HepG2 (cell line): ENCODE data around the gene TEX14. TPM values are rescaled to one million over a fixed set of nuclear protein-coding genes. Genes with fewer than 3 reads are reported as not detected.

Source experiments
- ATAC-seq: fragments of 200-7000 bp; cut with Tn5 transposase; 3 replicates; pipeline ENCODE4 v1.9.1; 2020; ENCODE audit warnings: mild to moderate bottlenecking, moderate library complexity
- BruUV-seq: library from RNA; stranded (reverse); fragments of 400-500 nt; replicated peaks from 2 replicates; lab custom pipeline; 2021; lab: Mats Ljungman, UMichigan
- CTCF ChIA-PET: fragments of 300-600 bp; formaldehyde crosslinking; extraction: SDS; loops from one replicate; lab custom pipeline; 2021; ENCODE audit warnings: low total read pairs, inconsistent platforms, low intra/inter-chr PET ratio; lab: Yijun Ruan, JAX
- POLR2A ChIA-PET: fragments of 350-600 bp; sonication (Branson Sonifier 250); formaldehyde crosslinking; loops from one replicate; lab custom pipeline; 2020; ENCODE audit warnings: antibody characterized with exemption, inconsistent platforms; lab: Yijun Ruan, JAX
- DNase-seq: peaks from one replicate; pipeline ENCODE4 v3.0.0-alpha.2; 2015; ENCODE audit warnings: low spot score
- FAIRE-seq: peaks from 3 replicates; lab custom pipeline; 2011; peaks lifted over from hg19 to GRCh38; lab: Jason Lieb, UNC
- H2AFZ ChIP-seq: one replicate; pipeline ENCODE4 v1.6.1; 2011; ENCODE audit warnings: low read length, inconsistent platforms
- H3K27ac ChIP-seq: fragments of 300-600 bp; 3 replicates; pipeline ENCODE4 v1.8.0; 2011; ENCODE audit warnings: mixed run types, mild to moderate bottlenecking, mixed read lengths, low read length, inconsistent platforms; ENCODE audit not compliant: insufficient read depth; ENCODE audit errors: extremely low read length
- H3K27me3 ChIP-seq, 2 experiments: fragments of 200-600 bp in 1 of 2; 2 replicates in 1 of 2; 3 replicates in 1 of 2; pipeline versions ENCODE4 v1.6.0 to v1.8.0; 2011; ENCODE audit warnings: low read length in 2 of 2, mild to moderate bottlenecking in 2 of 2, moderate library complexity in 2 of 2, inconsistent platforms in 1 of 2; ENCODE audit not compliant: insufficient read depth in 2 of 2, control insufficient read depth in 1 of 2
- H3K36me3 ChIP-seq, 2 experiments: fragments of 200-600 bp in 1 of 2; replicated peaks in 1 of 2; 2 replicates in 1 of 2; 3 replicates in 1 of 2; pipeline versions ENCODE4 v1.5.1 to v1.8.0; 2011; ENCODE audit warnings: low read length in 2 of 2, inconsistent platforms in 1 of 2; ENCODE audit not compliant: insufficient read depth in 2 of 2, control insufficient read depth in 1 of 2
- H3K4me1 ChIP-seq: 2 replicates; pipeline ENCODE4 v1.5.1; 2012; ENCODE audit warnings: low read length, inconsistent platforms; ENCODE audit not compliant: insufficient read depth
- H3K4me2 ChIP-seq: 2 replicates; pipeline ENCODE4 v1.6.0; 2011; ENCODE audit warnings: low read depth, low read length, inconsistent platforms
- H3K4me3 ChIP-seq, 3 experiments: fragments of 200-600 bp in 1 of 3; sonication (generic), shearing (Covaris generic) in 1 of 3; replicated peaks in 1 of 3; 2 replicates each; pipeline ENCODE4 v1.5.1; 2011 to 2016; ENCODE audit warnings: low read length in 3 of 3, inconsistent platforms in 2 of 3, low read depth in 2 of 3, mild to moderate bottlenecking in 2 of 3, control low read depth in 1 of 3, mixed read lengths in 1 of 3; ENCODE audit not compliant: insufficient read depth in 1 of 3
- H3K79me2 ChIP-seq: one replicate; pipeline ENCODE4 v1.6.1; 2011; ENCODE audit warnings: low read length, inconsistent platforms; ENCODE audit not compliant: insufficient read depth
- H3K9ac ChIP-seq: 2 replicates; pipeline ENCODE4 v1.6.0; 2011; ENCODE audit warnings: mild to moderate bottlenecking, low read depth, low read length, inconsistent platforms; ENCODE audit not compliant: insufficient read depth
- H3K9me3 ChIP-seq: 2 replicates; pipeline ENCODE4 v1.5.1; 2012; ENCODE audit warnings: mild to moderate bottlenecking, low read length
- H4K20me1 ChIP-seq: 2 replicates; pipeline ENCODE4 v1.6.0; 2011; ENCODE audit warnings: inconsistent platforms, mild to moderate bottlenecking, low read length, moderate library complexity; ENCODE audit not compliant: insufficient read depth
- CHCHD3 ChIP-seq: sonication (generic); formaldehyde crosslinking; IDR thresholded peaks from 2 replicates; pipeline ENCODE4 v1.8.0; 2022; ENCODE audit warnings: mild to moderate bottlenecking, missing genetic modification reagents, moderate library complexity
- PAX8 ChIP-seq: sonication (generic); formaldehyde crosslinking; IDR thresholded peaks from 2 replicates; pipeline ENCODE4 v1.8.0; 2022; ENCODE audit warnings: mild to moderate bottlenecking, missing genetic modification reagents, borderline replicate concordance
- ZFAT ChIP-seq: sonication (generic); formaldehyde crosslinking; conservative IDR thresholded peaks from 2 replicates; pipeline ENCODE4 v1.8.1; 2023; ENCODE audit warnings: missing genetic modification reagents, inconsistent platforms
- ZFP1 ChIP-seq: IDR thresholded peaks from 2 replicates; pipeline ENCODE4 v1.6.1; 2016
- ZNF598 ChIP-seq: sonication (generic); formaldehyde crosslinking; IDR thresholded peaks from 2 replicates; pipeline ENCODE4 v1.5.1; 2020; ENCODE audit warnings: mild to moderate bottlenecking, missing genetic modification reagents, borderline replicate concordance
- ZSCAN12 ChIP-seq: sonication (generic); formaldehyde crosslinking; IDR thresholded peaks from 2 replicates; pipeline ENCODE4 v1.9.0; 2021; ENCODE audit warnings: mild to moderate bottlenecking, missing genetic modification reagents
- WGBS: methylation state at CpG from one replicate; pipeline ENCODE4 v1.1.6; 2017; ENCODE audit warnings: low lambda C conversion rate; 5-methylcytosine and 5-hydroxymethylcytosine counted together
- in situ Hi-C: cut with HindIII; loops from 2 replicates; pipeline ENCODE4 v1.10.0; 2017; ENCODE audit warnings: low pct_unique_long_range_greater_than_20kb; ENCODE audit not compliant: extremely low pct_ligation_motif_present
- intact Hi-C: fragments of 100-400 bp; cut with micrococcal nuclease; formaldehyde crosslinking; loops from one replicate; pipeline ENCODE4 v1.10.0; 2022; ENCODE audit not compliant: unreplicated experiment
- polyA plus RNA-seq, 8 experiments: library from polyadenylated mRNA; depleted of rRNA in 3 of 8; stranded (reverse) in 7 of 8; unstranded in 1 of 8; fragments of >200 nt; fragmentation: Illumina TruSeq in 4 of 8; extraction: Trizol in 4 of 8; gene quantifications; 2 replicates each; pipeline versions ENCODE4 v1.2.1 to v1.2.3, GENCODE V29; 2011 to 2016; ENCODE audit warnings: low read depth in 4 of 8, missing spikeins in 1 of 8, mixed read lengths in 1 of 8; ENCODE audit not compliant: insufficient read depth in 1 of 8
- total RNA-seq, 5 experiments: library from RNA; depleted of rRNA; stranded (reverse); fragments of >200 nt; fragmentation: Illumina TruSeq; extraction: Trizol; gene quantifications; 2 replicates each; pipeline ENCODE4 v1.2.3, GENCODE V29; 2016; ENCODE audit warnings: low read depth in 1 of 5
- TF ChIP-seq, protein P1 (sequence below): sonication (generic); formaldehyde crosslinking; IDR thresholded peaks from 2 replicates; pipeline ENCODE4 v1.4.0; 2020; ENCODE audit warnings: missing genetic modification reagents, low read depth, mild to moderate bottlenecking, borderline replicate concordance
- TF ChIP-seq, protein P2 (sequence below): IDR thresholded peaks from 2 replicates; pipeline ENCODE4 v1.6.1; 2016
- TF ChIP-seq, protein P3 (sequence below): sonication (generic); formaldehyde crosslinking; IDR thresholded peaks from 2 replicates; pipeline ENCODE4 v1.4.0; 2020; ENCODE audit warnings: mild to moderate bottlenecking, missing genetic modification reagents, borderline replicate concordance

Gene TEX14
- total and polyA plus RNA-seq, 2 of the 13 experiments (the other 11 are each of a cell fraction or from before 2014, with no cell fraction given), result 0.04 to 0.07 TPM

DNA sequence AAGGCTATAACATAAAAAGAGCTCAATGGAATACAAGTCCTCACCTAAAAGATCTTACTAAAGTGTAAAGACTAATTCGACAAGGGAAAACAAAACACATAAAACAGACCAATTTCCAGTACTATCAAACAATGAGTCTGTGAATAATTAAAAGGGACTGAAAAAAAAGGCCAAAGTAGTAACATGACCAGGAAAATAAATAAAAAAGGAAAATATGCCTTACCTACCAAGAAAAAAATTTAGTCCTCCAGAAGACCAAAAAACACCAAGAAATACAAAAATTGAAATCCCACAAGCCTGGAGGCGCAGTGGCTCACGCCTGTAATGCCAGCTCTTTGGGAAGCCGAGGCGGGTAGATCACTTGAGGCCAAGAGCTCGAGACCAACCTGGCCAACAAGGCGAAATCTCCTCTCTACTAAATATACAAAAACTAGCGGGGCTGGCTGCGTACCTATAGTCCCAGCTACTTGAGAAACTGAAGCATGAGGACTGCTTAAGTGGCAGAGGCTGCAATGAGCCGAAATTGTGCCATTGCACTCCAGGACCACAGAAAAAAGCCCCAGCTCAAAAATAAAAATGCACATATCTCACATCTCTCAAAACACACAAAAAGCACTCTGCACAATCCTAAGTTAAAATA, 60.8 kb downstream of the TEX14 start (continued):
- TF ChIP-seq, protein P1, sequence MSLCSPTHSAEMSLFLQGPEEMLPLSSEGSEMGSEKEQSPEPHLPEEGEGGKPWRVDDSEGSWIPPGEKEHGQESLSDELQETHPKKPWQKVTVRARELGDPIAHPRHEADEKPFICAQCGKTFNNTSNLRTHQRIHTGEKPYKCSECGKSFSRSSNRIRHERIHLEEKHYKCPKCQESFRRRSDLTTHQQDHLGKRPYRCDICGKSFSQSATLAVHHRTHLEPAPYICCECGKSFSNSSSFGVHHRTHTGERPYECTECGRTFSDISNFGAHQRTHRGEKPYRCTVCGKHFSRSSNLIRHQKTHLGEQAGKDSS (CRISPR knock-in tag), result 0 out of 2 replicates have a peak, but pooled peaks have one; percentile 14

DNA sequence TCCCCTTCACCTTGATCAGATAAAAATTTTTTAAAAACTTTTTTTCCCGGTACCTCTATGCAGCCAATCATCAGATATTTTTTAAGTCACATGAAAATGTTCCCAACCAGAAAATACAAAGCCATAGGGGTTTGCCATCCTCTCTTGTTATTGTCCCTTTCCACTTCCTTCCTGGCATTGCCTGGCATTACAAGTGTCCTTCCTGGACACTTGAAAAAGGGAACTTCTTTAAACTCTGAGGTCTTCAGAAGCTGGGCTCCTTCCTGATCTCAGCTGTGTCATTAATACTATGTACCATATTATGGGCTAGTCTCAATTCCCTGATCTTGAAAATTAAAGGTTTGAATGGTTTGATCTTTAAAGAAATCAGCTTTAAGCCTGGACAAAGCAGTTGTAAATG, 64.9 kb downstream of the TEX14 start:
- Histone ChIP-seq H3K27ac (no peak overlapping the region), H3K79me2 (no peaks in the 10 kb centered on the region), H2AFZ (no peak overlapping the region), H3K4me2 (no peak overlapping the region), H3K9me3 (no peaks in the 10 kb centered on the region), H3K27me3 (0 out of 5 replicates have a peak, but pooled peaks cover 0 to 4% of the 10 kb centered on the region in 2 experiments), H4K20me1 (no peaks in the 10 kb centered on the region), H3K9ac (no peak overlapping the region), H3K36me3 (no peaks in the 10 kb centered on the region), H3K4me3 (no peak overlapping the region), H3K4me1 (peaks cover 9% of the 10 kb centered on the region)
- no peak for FAIRE-seq
- in situ Hi-C loops (no loop called here), intact Hi-C loops (no loop called here)
- 50% methylated on average over 1 of the region's 1 CpG for WGBS
- TF ChIP-seq ZNF598 (no peak), ZFP1 (no peak)
- DNase-seq, result no peak
- CTCF ChIA-PET, result no interaction called here
- BruUV-seq, result no TSS peak
- no peak for ATAC-seq
- POLR2A ChIA-PET, result no interaction called here

DNA sequence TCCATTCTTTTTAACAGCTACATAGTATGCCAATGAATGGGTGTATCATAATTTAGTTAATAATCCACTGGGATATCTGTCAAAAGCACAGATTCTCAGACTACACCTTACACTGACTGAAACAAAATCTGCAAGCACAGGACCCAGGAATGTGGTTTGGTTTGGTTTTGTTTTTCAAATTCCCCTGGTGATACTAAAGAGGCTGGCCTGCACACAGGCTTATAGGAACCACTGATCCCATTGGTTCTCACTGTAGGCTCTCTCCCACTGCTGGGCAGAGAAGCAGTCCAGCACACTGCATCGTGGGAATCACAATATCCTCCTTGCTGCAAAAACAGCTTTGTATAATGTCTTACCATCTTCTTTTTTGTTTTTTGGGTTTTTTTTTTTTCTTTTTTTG, 67.1 kb downstream of the TEX14 start:
- Histone ChIP-seq H3K4me1 (no peaks in the 10 kb centered on the region), H3K4me2 (no peak overlapping the region), H4K20me1 (no peaks in the 10 kb centered on the region), H3K27ac (no peak overlapping the region), H3K27me3 (0 out of 5 replicates have a peak, but pooled peaks cover 0 to 5% of the 10 kb centered on the region in 2 experiments), H3K9ac (no peak overlapping the region), H3K4me3 (no peak overlapping the region), H3K9me3 (no peaks in the 10 kb centered on the region), H2AFZ (no peak overlapping the region), H3K79me2 (no peaks in the 10 kb centered on the region), H3K36me3 (no peaks in the 10 kb centered on the region)
- FAIRE-seq, result no peak
- in situ Hi-C loops (no loop called here), intact Hi-C loops (no loop called here)
- BruUV-seq, result no TSS peak
- ChIA-PET POLR2A (no interaction called here), CTCF (no interaction called here)
- no peak for DNase-seq
- 0% methylated on average over 1 of the region's 1 CpG for WGBS
- peak; percentile 36; the same call in 2 of the 3 replicates for ATAC-seq
- TF ChIP-seq ZSCAN12 (CRISPR knock-in tag) (no peak), PAX8 (CRISPR knock-in tag) (no peak), CHCHD3 (CRISPR knock-in tag) (no peak), ZFAT (CRISPR knock-in tag) (no peak)
- TF ChIP-seq, protein P2, sequence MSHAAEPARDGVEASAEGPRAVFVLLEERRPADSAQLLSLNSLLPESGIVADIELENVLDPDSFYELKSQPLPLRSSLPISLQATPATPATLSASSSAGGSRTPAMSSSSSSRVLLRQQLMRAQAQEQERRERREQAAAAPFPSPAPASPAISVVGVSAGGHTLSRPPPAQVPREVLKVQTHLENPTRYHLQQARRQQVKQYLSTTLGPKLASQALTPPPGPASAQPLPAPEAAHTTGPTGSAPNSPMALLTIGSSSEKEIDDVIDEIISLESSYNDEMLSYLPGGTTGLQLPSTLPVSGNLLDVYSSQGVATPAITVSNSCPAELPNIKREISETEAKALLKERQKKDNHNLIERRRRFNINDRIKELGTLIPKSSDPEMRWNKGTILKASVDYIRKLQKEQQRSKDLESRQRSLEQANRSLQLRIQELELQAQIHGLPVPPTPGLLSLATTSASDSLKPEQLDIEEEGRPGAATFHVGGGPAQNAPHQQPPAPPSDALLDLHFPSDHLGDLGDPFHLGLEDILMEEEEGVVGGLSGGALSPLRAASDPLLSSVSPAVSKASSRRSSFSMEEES, result no peak
- TF ChIP-seq, protein P3, sequence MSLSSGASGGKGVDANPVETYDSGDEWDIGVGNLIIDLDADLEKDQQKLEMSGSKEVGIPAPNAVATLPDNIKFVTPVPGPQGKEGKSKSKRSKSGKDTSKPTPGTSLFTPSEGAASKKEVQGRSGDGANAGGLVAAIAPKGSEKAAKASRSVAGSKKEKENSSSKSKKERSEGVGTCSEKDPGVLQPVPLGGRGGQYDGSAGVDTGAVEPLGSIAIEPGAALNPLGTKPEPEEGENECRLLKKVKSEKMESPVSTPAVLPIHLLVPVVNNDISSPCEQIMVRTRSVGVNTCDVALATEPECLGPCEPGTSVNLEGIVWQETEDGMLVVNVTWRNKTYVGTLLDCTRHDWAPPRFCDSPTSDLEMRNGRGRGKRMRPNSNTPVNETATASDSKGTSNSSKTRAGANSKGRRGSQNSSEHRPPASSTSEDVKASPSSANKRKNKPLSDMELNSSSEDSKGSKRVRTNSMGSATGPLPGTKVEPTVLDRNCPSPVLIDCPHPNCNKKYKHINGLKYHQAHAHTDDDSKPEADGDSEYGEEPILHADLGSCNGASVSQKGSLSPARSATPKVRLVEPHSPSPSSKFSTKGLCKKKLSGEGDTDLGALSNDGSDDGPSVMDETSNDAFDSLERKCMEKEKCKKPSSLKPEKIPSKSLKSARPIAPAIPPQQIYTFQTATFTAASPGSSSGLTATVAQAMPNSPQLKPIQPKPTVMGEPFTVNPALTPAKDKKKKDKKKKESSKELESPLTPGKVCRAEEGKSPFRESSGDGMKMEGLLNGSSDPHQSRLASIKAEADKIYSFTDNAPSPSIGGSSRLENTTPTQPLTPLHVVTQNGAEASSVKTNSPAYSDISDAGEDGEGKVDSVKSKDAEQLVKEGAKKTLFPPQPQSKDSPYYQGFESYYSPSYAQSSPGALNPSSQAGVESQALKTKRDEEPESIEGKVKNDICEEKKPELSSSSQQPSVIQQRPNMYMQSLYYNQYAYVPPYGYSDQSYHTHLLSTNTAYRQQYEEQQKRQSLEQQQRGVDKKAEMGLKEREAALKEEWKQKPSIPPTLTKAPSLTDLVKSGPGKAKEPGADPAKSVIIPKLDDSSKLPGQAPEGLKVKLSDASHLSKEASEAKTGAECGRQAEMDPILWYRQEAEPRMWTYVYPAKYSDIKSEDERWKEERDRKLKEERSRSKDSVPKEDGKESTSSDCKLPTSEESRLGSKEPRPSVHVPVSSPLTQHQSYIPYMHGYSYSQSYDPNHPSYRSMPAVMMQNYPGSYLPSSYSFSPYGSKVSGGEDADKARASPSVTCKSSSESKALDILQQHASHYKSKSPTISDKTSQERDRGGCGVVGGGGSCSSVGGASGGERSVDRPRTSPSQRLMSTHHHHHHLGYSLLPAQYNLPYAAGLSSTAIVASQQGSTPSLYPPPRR, result no peak
